GM20000 (cell line): Measurements from ENCODE around the gene FIG4.
A peak's percentile ranks its signal among the peaks of the same experiment; 100 is the strongest.

ENCODE experiments used
- DNase-seq: peaks from one replicate; pipeline ENCODE4 v3.0.0; 2012; ENCODE audit warnings: low spot score
- CTCF ChIP-seq: IDR thresholded peaks from 2 replicates; pipeline ENCODE4 v1.5.1; 2012; ENCODE audit warnings: mild to moderate bottlenecking, control low read depth; ENCODE audit errors: extremely low read depth, missing control alignments

Gene FIG4

GRCh38 chr6:109788687-109789086 is 97.6 kb downstream of the FIG4 start:
- no peak for DNase-seq
- TF ChIP-seq CTCF: no peak

- TF ChIP-seq CTCF: no peak
- no peak for DNase-seq
Measured at GRCh38 chr6:109790131-109790530, 99.0 kb downstream of the FIG4 start.

GRCh38 chr6:109791301-109791700 is 100.2 kb downstream of the FIG4 start:
- TF ChIP-seq CTCF: no peak
- DNase-seq: no peak

- TF ChIP-seq CTCF: no peak
- DNase-seq: no peak
Measured at GRCh38 chr6:109793021-109793420, 101.9 kb downstream of the FIG4 start.

- no peak for DNase-seq
- TF ChIP-seq CTCF: no peak
Measured at GRCh38 chr6:109793792-109794191, 102.7 kb downstream of the FIG4 start.

GRCh38 chr6:109794201-109794923 is 103.3 kb downstream of the FIG4 start:
- no peak for TF ChIP-seq CTCF
- no peak for DNase-seq

GRCh38 chr6:109795994-109796555 is 105.0 kb downstream of the FIG4 start:
- no peak for TF ChIP-seq CTCF
- peak; percentile 26 for DNase-seq
